Stimulated activated CD8-positive, alpha-beta memory T cell treated with anti-CD3 and anti-CD28 coated beads, Interleukin-15, amount 100 ng/mL, for 4 hours (primary cell): ENCODE data around the gene ENPP7.

Source experiments
- DNase-seq, 2 donors: peaks; one replicate each; pipeline ENCODE4 v3.0.0-alpha.2; 2020; ENCODE audit warnings: low read depth in 2 of 2

ENPP7 gene, protein sequence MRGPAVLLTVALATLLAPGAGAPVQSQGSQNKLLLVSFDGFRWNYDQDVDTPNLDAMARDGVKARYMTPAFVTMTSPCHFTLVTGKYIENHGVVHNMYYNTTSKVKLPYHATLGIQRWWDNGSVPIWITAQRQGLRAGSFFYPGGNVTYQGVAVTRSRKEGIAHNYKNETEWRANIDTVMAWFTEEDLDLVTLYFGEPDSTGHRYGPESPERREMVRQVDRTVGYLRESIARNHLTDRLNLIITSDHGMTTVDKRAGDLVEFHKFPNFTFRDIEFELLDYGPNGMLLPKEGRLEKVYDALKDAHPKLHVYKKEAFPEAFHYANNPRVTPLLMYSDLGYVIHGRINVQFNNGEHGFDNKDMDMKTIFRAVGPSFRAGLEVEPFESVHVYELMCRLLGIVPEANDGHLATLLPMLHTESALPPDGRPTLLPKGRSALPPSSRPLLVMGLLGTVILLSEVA

DNA sequence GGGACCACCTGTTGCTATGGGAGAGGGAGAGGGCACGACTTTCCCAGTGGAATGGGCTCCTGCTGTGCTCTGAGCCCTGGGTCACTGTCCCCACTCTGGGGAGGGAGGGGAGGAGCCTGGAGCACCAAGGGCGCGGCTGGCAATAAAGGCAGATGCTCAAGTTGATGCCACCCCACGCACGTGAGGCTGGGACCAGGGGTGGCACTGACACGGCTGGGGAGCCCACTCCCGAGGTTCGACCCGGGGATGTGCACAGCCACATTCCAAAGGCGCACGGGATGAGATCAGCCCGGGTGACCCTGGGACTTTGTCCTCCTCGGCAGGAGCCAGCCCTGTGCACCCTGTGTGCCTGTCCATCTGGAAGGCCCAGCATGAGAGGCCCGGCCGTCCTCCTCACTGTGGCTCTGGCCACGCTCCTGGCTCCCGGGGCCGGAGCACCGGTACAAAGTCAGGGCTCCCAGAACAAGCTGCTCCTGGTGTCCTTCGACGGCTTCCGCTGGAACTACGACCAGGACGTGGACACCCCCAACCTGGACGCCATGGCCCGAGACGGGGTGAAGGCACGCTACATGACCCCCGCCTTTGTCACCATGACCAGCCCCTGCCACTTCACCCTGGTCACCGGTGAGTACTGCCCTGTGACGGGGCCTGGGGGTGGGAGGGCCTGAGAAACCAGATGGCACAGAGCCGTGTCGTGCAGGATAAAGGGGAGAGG, at the start of gene ENPP7:
Gene ENPP7, plus strand, starts transcription at position 175 of the 715 bp plus-strand sequence. Its CDS starts 197 bp downstream, at position 372.
- DNase-seq: no peak

DNA sequence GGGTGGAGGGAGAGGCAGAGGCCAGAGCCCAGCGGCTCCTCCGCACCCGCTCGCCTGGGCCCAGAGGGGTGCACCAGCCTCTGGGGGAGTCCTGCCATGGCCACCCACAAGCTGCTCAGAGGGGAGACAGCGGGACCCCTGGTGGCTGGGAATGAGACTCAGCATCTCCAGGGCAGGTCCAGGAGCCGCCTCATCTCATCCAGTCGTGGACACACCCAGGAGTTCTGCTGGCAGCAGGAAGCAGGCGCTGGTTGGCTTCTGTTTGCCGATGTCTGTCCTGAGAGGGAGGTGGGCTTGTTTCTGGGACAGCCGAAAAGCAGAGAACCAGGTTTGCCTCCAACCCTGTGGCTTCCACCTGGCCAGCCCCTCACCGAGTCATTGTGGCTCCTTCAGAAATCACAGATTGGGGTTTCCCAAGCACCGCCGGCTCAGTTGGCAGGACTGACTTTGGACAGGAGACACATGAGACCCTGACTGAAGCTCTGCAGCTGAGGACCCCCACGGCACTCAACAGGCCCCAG, 49.6 kb upstream of the ENPP7 start:
- DNase-seq: no peak

- DNase-seq: no peak
These were observed 49.0 kb upstream of the ENPP7 start for GRCh38 chr17:79681628-79682261.

DNA sequence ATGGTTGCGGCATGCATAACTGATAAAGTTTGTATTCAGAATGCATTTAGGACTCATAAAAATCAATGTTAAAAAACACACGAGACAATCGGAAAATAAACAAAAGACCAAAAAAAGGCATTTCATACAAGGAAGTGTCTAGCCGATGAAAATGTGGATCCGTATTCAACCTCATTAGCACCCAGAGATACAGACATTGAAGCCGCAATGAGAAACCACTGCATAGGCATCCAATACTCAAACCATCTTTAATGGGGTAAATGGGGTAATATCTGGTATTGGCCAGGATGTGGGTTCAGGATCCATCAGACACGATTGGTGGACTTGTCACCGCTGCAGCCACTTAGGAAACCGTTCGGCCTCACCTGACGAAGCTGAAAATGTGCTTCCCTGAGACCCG, 47.4 kb upstream of the ENPP7 start:
- no peak for DNase-seq

DNA sequence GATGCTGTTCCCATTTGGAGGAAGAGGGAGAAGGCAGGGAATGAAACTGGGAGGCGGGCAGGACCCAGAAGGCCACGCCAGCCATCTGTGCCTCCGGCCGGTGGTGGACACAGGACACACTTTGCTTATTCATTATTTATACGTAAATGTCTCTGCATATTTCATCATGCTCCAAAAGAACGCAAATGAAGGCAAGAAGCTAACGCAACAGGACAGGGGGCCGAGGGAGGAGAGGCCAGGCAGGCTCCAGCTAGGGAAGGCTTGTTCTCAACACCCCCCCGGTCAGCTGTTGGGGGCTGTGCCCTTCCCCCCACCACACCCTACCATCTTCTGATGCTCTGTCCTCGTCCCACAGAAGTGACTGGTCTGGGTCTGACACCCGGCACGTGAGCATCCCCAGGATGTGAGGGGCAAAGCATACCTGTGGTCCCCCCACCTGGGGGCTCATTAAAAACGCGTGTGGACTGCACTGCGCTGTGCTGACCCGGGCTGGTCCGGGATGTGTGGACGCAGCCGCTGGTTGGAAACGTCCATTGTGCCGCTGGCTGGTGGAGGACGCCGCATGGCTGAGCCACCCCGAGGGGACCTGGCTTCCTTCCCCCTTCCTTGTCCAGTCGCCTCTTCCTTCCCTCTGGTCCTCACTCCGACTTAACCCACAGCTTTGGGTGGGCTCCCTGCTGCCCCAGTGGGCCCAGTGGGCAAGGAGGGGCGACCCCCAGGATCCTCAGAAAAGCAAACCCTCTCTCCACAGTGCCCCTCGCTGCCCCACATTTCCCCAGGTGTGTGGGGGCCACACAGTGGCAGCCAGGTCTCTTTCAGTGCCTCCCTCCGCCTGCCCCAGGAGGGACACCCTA, 46.4 kb upstream of the ENPP7 start:
- DNase-seq: no peak

DNA sequence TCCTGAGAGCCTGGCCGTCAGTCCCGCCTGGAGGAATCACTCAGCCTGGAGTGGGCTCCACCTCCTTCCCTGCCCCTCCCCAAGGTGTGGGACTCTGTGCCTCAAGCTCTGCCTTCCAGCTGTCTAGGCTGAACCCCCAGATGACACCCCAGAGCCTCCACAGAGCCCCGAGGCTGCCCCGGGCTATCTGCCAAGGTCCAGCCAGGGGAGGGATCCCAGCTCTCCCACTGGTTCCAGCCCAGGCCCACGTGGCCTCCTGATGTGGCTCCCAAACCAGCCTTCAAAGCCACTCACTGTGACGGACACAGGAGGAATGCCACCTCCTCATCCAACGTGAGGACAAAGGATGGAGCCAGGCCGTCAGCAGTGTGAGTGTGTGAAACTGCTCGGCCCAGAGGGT, 45.6 kb upstream of the ENPP7 start:
- DNase-seq: no peak

DNA sequence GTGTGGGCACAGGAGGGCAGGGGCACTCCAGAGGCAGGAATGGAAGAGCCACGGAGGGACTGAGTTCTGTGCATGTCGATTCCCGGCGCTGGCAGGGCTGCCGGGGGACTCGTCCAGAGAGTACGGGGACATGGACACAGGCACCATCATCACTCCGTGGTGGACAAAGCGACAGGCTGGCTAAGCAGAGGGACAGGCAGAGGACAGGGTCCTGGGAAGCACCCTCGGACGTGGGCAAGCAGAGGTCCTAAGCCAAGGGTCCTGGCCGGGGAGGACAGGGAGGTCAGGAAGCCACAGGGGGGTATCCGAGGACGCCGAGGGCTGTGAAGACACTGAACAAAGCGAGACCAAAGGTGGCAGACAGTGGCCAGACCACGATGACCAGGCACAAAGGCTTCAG, 44.3 kb upstream of the ENPP7 start:
- DNase-seq: no peak

DNA sequence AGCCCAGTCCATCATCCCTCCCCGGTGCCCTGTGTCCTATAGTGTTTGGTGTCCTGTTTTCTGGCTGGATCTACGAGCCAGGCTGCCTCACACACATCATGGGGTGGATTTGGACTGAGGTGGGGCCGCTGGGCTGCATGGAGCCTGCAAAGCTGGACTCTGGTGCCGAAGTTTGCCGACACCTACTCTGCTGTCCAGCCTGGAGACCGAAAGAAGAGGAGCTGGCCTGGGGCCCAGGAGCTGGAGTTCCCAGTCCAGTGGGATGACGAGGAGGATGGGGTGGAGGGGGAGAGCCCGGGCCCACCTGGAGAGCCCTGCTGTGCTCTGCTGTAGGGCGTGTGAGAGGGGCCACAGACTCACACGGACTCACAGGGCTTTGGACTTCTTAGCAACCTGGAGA, 40.3 kb upstream of the ENPP7 start:
- DNase-seq: no peak

- no peak for DNase-seq
These were observed 39.5 kb upstream of the ENPP7 start for GRCh38 chr17:79690988-79691836.

DNA sequence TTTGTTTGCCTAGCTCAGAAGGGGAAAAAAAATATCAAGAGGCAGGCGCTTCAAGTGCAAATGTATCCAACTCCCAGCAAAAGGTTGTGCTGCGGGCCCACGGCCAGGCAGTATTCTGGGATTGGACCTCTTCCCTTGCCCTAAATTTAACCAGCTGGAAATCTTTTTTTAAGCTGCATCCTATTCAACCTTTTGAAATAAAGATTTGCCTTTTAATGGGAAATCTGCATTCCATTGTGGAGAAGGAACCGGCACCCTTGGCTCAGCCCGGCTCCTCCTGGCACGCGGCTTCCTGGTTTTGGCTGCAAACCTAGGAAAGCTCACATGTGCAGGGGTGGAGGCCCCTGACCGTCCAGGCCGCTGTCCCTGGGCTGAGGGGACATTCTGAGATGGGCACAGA, 38.8 kb upstream of the ENPP7 start:
- no peak for DNase-seq

- no peak for DNase-seq
These were observed 37.3 kb upstream of the ENPP7 start for GRCh38 chr17:79693419-79693818.

- DNase-seq: no peak
These were observed 35.4 kb upstream of the ENPP7 start for GRCh38 chr17:79695293-79695790.

DNA sequence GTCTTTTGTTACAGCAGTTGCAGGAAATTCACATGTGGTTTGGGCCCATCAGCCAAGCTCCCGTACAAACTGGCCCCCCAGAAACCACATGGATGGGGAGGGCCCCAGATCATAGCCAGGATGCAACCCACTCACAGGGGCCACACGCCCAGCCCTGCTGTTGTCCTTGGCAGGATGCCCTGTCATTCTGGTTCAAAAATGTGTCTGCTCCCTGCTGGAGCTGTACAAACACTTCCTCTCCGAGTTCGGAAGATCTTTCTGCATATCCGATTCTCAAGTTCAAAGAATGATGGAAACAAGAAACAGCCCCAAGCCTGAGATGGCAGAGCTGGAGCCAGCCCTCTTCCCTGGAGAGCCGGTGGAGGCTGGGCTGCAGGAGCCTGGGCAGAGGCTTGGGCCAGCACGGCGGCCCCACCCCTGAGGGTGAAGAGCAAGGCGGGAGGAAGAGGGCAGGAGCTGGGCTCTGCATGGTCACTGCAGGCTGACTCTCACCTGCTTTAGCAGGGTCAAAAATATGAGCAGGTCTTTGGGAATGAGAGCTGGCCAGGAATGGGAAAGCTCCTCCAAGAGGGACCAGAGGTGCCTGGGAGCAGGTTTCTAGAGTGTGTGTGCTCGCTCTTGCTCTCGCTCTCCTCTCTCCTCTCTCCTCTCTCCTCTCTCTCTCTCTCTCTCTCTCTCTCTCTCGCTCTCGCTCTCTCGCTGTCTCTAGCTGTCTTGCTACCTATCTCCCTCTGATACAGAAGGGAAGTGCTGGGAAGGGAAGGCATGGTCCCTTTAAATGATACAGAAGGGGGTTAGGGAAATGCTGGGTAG, 34.7 kb upstream of the ENPP7 start:
- no peak for DNase-seq

GRCh38 chr17:79696610-79696982, 34.1 kb upstream of the ENPP7 start:
- no peak for DNase-seq

DNA sequence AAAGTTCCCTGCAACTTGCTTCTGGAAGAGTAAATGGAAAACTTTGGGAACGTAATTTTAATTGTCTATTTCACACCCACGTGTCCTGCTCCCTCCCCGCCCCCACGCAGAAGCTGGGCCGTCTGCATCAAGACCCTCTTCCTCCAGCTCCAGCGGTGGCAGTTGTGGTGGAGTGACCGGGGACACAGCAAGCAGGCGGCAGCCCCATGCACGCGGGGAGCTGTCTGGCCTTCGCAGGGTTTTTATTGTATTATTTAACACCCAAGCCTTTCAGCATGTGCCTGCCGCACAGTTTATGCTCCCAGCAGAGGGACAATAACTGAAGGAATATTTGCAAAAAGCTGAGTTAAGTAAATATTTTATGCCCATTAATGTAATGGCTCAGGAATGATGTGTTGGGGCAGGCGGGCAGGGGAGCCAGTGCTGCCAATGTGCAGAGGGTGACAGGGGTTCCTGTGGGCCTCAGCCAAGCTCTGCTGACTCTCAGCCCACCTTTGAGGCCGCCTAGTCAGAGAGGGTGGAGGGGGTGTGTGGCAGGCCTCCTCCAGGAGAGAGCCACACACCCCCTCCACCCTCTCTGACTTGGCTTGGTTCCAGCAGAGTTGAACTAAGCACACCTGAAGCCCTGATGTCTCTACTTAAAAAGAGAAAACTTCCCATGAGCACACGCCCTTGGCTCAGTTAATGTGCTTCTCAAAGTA, 32.4 kb upstream of the ENPP7 start:
- no peak for DNase-seq

DNA sequence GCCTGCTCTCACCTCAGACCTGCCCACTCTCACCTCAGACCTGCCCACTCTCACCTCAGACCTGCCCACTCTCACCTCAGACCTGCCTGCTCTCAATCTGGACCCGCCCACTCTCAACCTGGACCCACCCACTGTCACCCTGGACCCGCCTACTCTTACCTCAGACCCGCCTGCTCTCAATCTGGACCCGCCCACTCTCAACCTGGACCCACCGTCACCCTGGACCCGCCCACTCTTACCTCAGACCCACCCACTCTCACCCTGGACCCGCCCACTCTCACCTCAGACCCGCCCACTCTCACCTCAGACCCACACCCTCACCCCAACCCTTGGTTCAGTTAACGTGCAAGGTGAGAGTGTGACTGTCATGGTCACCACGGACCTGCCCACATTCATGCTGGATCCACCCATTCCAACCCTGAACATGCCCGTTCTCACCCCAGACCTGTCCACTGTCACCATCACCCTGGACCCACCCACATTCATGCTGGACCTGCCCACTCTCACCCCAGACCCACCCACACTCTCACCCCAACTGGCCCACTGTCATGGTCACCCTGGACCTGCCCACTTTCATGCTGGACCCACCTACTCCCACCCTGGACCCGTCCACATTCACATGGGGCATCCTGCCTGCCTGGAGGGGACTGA, 31.2 kb upstream of the ENPP7 start:
- no peak for DNase-seq

- no peak for DNase-seq
These were observed 30.2 kb upstream of the ENPP7 start for GRCh38 chr17:79700592-79700991.

DNA sequence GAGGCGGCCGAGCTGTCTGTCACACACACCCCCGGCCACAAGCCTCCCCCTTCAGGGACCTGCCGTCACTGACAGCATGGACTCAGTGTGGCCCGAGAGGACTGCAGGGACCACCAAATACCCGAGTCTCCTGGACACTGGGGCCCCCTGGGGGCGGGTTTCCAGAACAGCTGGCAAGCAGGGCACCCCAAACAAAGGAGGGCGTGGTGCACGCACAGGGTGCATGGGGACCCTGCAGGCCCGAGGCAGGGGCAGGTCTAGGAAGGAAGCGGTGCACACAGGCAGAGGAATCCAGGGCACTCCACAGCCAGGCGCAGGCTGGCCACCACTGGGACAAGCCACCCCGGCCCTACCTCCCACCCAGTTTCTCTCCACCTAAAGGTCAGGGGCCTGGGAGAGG, 28.7 kb upstream of the ENPP7 start:
- no peak for DNase-seq
